GM19328 (cell line): ENCODE measurements around the gene PRMT3.
A peak's percentile ranks its signal among the peaks of the same experiment; 100 is the strongest.
"Not testable (repeated sequence)": the region's sequence is repeated elsewhere in the genome, so short reads cannot be mapped to it uniquely, and the experiment has no call there.

ENCODE experiments used
- ATAC-seq: cut with Tn5 transposase; IDR thresholded peaks from one replicate; pipeline ENCODE4 v1.9.1; 2021; ENCODE audit warnings: mild to moderate bottlenecking, moderate library complexity; ENCODE audit not compliant: unreplicated experiment

PRMT3 gene

GRCh38 chr11:20373568-20374209 lies 13.8 kb upstream of the PRMT3 start:
- ATAC-seq, result no peak

GRCh38 chr11:20374741-20375300 lies 12.7 kb upstream of the PRMT3 start:
- ATAC-seq, result no peak

GRCh38 chr11:20376162-20376730 lies 11.3 kb upstream of the PRMT3 start:
- ATAC-seq, result no peak

- not testable (repeated sequence) for ATAC-seq
Measured at GRCh38 chr11:20385996-20386395, 1.5 kb upstream of the PRMT3 start.

- peak; percentile 9 for ATAC-seq
Measured at GRCh38 chr11:20388096-20389055, 860 bp downstream of the PRMT3 start.

- peak; percentile 75 for ATAC-seq
Measured at GRCh38 chr11:20397281-20397680, 9.8 kb downstream of the PRMT3 start.

- no peak for ATAC-seq
Measured at GRCh38 chr11:20399498-20399897, 12.0 kb downstream of the PRMT3 start.

GRCh38 chr11:20403059-20403458 lies 15.5 kb downstream of the PRMT3 start:
- no peak for ATAC-seq

GRCh38 chr11:20406484-20406883 lies 19.0 kb downstream of the PRMT3 start:
- ATAC-seq, result no peak

- no peak for ATAC-seq
Measured at GRCh38 chr11:20407344-20407743, 19.8 kb downstream of the PRMT3 start.

GRCh38 chr11:20415432-20415831 lies 27.9 kb downstream of the PRMT3 start:
- ATAC-seq, result no peak

GRCh38 chr11:20417771-20418170 lies 30.3 kb downstream of the PRMT3 start:
- ATAC-seq, result no peak

- no peak for ATAC-seq
Measured at GRCh38 chr11:20421946-20422345, 34.4 kb downstream of the PRMT3 start.

- no peak for ATAC-seq
Measured at GRCh38 chr11:20429216-20429615, 41.7 kb downstream of the PRMT3 start.

- no peak for ATAC-seq
Measured at GRCh38 chr11:20438637-20439036, 51.1 kb downstream of the PRMT3 start.

- ATAC-seq, result no peak
Measured at GRCh38 chr11:20443596-20443995, 56.1 kb downstream of the PRMT3 start.

GRCh38 chr11:20444535-20444934 lies 57.0 kb downstream of the PRMT3 start:
- no peak for ATAC-seq

- ATAC-seq, result no peak
Measured at GRCh38 chr11:20448834-20449233, 61.3 kb downstream of the PRMT3 start.

- no peak for ATAC-seq
Measured at GRCh38 chr11:20450829-20451228, 63.3 kb downstream of the PRMT3 start.

- ATAC-seq, result no peak
Measured at GRCh38 chr11:20451568-20451967, 64.1 kb downstream of the PRMT3 start.

- no peak for ATAC-seq
Measured at GRCh38 chr11:20452585-20452984, 65.1 kb downstream of the PRMT3 start.
